DMS79 (cell line): ENCODE results near the gene RPS17.
"Not testable (repeated sequence)": the region's sequence is repeated elsewhere in the genome, so short reads cannot be mapped to it uniquely, and the experiment has no call there.

Experiments
- DNase-seq: peaks from one replicate; lab custom pipeline; 2025; lab: John Stamatoyannopoulos, UW

RPS17 gene

DNA sequence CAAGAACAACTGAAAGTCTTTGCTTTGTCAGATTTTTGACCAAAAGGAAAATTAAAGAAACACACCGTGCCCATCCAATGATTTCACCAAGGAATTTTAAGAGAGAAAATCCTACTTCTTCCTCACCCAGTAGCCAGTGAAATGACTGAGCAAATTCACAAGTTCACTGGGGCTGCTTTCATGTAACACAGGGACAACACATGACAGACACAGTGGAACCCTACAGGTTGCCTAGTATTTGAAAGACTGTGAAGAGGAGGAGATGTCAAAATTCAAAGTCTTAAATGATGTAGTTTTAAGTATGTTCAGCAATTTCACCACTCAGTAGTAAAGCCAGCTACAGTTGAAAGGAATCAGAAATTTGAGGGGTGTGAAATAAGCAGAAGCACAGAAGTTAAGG lies 33.2 kb downstream of the RPS17 start:
- DNase-seq = not testable (repeated sequence)

DNA sequence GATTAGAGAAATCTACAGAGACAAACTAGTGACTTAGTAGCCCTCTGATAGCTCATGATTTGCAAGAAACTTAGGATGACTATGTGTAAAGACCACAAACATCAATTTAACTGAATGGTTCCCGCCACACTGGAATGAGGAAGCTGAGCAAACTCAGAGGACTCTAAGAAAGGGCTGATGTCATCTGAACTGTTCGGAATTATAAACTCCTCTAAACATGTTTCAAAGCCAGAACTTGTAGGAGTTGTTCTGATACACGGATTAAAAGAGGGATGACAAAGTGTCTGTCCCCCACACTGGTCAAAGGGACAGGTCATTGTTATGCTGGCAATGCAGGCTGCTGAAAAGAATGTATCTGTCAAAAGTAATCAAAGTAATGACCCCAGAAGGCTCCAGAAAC lies 34.4 kb downstream of the RPS17 start:
- DNase-seq = not testable (repeated sequence)

DNA sequence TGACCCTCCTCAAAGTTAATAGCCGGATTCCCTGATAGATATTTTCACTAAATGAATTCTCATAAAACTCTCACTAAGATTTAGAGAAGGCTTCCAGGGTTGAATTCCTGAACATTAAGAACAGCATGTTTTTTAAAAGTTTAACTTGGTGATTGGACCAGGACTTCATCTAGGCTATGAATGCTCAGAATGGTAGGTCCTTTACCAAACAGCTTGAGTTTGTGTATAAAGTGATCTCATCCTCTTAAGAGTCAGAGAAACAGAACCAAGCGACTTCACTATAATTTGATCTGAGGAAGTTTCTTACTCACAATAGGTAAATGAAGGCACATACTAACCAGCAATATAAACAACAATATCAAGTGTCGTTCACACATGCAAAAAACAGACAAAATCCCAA lies 36.2 kb downstream of the RPS17 start:
- not testable (repeated sequence) for DNase-seq

DNA sequence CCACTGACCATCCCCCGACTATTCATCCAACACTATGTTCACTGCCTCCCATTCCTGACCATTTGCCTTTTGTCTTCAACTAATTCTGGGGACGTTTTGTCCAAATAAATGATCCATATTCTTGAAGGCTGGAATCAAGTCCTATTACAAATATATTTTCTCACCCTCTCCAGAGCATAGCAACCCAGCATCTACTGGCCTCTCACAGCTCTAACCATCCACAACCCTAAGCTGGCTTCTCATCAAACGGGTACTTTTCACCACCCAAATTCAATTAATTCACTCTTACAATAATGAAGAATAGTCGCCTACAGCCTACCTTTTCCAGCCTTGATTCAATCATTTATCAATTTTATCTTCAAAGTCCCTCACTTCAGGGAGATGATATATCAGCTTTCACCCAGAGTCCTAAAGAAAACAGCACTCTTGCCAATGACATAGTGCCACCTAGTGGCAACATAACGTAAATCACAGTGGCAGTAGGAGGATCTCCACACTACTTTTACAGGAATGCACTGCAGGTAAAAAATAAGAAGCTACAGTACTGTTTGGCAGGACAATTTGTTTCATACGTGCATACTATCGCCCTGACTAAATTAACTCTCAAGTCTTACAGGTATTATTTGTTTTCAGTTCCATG lies 37.4 kb downstream of the RPS17 start:
- not testable (repeated sequence) for DNase-seq

DNA sequence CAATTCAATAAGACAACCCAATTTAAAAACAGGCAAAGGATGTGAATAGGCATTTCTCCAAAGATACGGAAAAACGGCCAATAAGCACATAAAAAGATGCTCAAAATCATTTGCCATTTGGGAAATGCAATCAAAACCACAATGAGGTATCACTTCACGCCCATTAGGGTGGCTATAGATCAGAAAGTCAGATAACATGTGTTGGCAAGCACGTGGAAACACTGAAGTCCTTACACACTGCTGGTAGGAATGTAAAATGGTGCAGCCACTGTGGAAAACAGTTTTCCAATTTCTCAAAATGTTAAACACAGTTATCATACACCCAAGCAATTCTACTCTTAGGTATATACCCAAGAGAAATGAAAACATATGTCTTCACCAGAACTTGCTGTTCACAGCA lies 39.5 kb downstream of the RPS17 start:
- not testable (repeated sequence) for DNase-seq

DNA sequence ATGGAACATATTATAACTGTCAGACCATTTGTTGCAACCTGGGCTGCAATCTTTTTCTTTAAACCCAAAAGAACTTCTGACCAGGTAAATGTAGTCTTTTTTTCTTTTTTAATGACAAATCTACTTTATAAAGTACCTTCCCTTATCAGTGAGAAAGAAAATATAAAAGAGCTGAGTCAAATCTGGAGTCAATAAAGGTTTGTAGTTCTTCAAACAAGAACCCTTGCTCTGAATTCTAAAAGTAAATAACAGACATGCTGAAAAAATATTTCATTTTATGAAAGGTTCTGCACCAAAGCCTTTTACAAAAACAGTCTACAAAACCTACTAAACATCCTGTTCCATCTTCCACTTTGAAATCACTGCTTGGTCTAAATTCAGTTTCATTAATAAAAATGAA lies 42.3 kb downstream of the RPS17 start:
- DNase-seq = not testable (repeated sequence)

DNA sequence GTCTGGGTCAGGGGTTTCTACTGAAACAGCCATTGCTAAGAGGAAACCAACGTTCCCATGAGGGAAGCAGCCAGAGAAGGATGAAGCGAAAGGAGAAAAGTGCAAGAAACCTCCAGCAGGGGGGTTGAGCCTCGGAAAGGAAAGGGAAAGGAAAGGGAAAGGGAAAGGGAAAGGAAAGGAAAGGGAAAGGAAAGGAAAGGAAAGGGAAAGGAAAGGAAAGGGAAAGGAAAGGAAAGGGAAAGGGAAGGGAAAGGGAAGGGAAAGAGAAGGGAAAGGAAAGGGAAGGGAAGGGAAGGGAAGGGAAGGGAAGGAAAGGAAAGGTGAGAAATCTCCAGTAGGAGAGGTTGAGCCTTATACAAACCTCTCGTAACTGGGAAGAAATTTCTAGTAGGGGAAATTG lies 52.0 kb downstream of the RPS17 start:
- DNase-seq = not testable (repeated sequence)

DNA sequence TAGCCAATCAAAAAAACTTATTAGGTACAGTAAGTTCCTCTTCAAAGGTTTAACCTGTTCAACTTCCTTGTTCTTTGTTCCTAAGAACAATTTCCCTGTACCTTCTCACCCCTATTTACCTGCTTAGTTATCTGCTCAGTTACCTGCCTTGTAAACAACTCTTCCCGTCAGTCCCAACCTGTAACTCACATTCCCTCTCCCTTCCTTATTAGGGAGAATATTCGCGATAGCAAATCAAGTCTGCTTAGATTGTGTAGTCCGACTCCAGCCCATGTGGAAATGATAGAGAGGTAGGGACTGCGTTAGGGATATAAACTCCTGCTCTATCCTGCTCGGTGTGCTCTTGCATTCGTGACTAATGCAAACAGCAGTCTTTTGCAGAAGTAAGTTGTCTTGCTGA lies 53.2 kb downstream of the RPS17 start:
- not testable (repeated sequence) for DNase-seq
